Measurements from ENCODE around the gene ZFAND4. TPM values are rescaled to one million over a fixed set of nuclear protein-coding genes. Genes with fewer than 3 reads are reported as not detected.

The ZFAND4 gene
- polyA plus RNA-seq, 1 donor (not counting 4 experiments of a cell fraction or from before 2014, with no cell fraction given): 2.9 TPM

GRCh38 chr10:45660876-45661411 lies 11.6 kb downstream of the ZFAND4 start:
- no peak for FAIRE-seq
- dilution Hi-C loops (cut with MboI; ENCODE audit: extremely low pct_ligation_motif_present, low sequenced_read_pairs): no loop called here

GRCh38 chr10:45657033-45657926 lies 15.3 kb downstream of the ZFAND4 start:
- Histone ChIP-seq H3K27me3 (ENCODE audit: control insufficient read depth, extremely low read depth, insufficient read depth, low read length) (no peaks in the 10 kb centered on the region), H3K4me1 (ENCODE audit: control insufficient read depth, extremely low read depth, insufficient read depth, low read length) (no peaks in the 10 kb centered on the region), H3K79me2 (ENCODE audit: control insufficient read depth, insufficient read depth, low read length) (no peaks in the 10 kb centered on the region), H3K36me3 (ENCODE audit: control insufficient read depth in 2 of 2, extremely low read depth in 1 of 2, insufficient read depth in 2 of 2, low read length in 2 of 2) (no peaks in the 10 kb centered on the region), H3K9me1 (ENCODE audit: control insufficient read depth, extremely low read depth, insufficient read depth, low read length) (no peaks in the 10 kb centered on the region), H4K20me1 (ENCODE audit: control insufficient read depth, extremely low read depth, insufficient read depth, low read length) (no peaks in the 10 kb centered on the region), H3K27ac (ENCODE audit: control insufficient read depth, insufficient read depth, low read length) (no peak overlapping the region), H3K9me3 (ENCODE audit: control insufficient read depth, low read depth, low read length) (no peaks in the 10 kb centered on the region), H3K4me3 (ENCODE audit: control insufficient read depth in 2 of 3, extremely low read depth in 1 of 3, insufficient read depth in 2 of 3, low read depth in 1 of 3, low read length in 3 of 3) (no peak overlapping the region), H3K4me2 (ENCODE audit: control insufficient read depth, extremely low read depth, insufficient read depth, low read depth, low read length) (no peak overlapping the region), H3K9ac (ENCODE audit: control insufficient read depth, extremely low read depth, insufficient read depth, low read length) (no peak overlapping the region), H2AFZ (ENCODE audit: control insufficient read depth, low read length) (no peak overlapping the region)
- DNase-seq (ENCODE audit: low read depth, low spot score): no peak
- no peak for FAIRE-seq
- dilution Hi-C loops (cut with MboI; ENCODE audit: extremely low pct_ligation_motif_present, low sequenced_read_pairs): no loop called here
- no peak for TF ChIP-seq EZH2 (IDR thresholded peaks at IDR 0.05; ENCODE audit: low read length)
- TF ChIP-seq CTCF (optimal IDR thresholded peaks at IDR 0.05 in 1 of 3, IDR thresholded peaks at IDR 0.05 in 1 of 3, conservative IDR thresholded peaks at IDR 0.05 in 1 of 3; ENCODE audit: extremely low read depth in 1 of 3, insufficient read depth in 2 of 3, low read length in 3 of 3): no peak

More at GRCh38 chr10:45660876-45661411, 11.6 kb downstream of the ZFAND4 start:
- Histone ChIP-seq H3K9me3 (ENCODE audit: control insufficient read depth, low read depth, low read length) (no peaks in the 10 kb centered on the region), H3K4me2 (ENCODE audit: control insufficient read depth, extremely low read depth, insufficient read depth, low read depth, low read length) (no peak overlapping the region), H3K4me3 (ENCODE audit: control insufficient read depth in 2 of 3, extremely low read depth in 1 of 3, insufficient read depth in 2 of 3, low read depth in 1 of 3, low read length in 3 of 3) (no peak overlapping the region), H2AFZ (ENCODE audit: control insufficient read depth, low read length) (no peak overlapping the region), H3K9ac (ENCODE audit: control insufficient read depth, extremely low read depth, insufficient read depth, low read length) (no peak overlapping the region), H3K4me1 (ENCODE audit: control insufficient read depth, extremely low read depth, insufficient read depth, low read length) (no peaks in the 10 kb centered on the region), H3K27ac (ENCODE audit: control insufficient read depth, insufficient read depth, low read length) (no peak overlapping the region), H3K36me3 (ENCODE audit: control insufficient read depth in 2 of 2, extremely low read depth in 1 of 2, insufficient read depth in 2 of 2, low read length in 2 of 2) (no peaks in the 10 kb centered on the region), H3K9me1 (ENCODE audit: control insufficient read depth, extremely low read depth, insufficient read depth, low read length) (no peaks in the 10 kb centered on the region), H3K79me2 (ENCODE audit: control insufficient read depth, insufficient read depth, low read length) (no peaks in the 10 kb centered on the region), H3K27me3 (ENCODE audit: control insufficient read depth, extremely low read depth, insufficient read depth, low read length) (no peaks in the 10 kb centered on the region), H4K20me1 (ENCODE audit: control insufficient read depth, extremely low read depth, insufficient read depth, low read length) (no peaks in the 10 kb centered on the region)
- TF ChIP-seq CTCF (optimal IDR thresholded peaks at IDR 0.05 in 1 of 3, IDR thresholded peaks at IDR 0.05 in 1 of 3, conservative IDR thresholded peaks at IDR 0.05 in 1 of 3; ENCODE audit: extremely low read depth in 1 of 3, insufficient read depth in 2 of 3, low read length in 3 of 3) (no peak), EZH2 (IDR thresholded peaks at IDR 0.05; ENCODE audit: low read length) (no peak)
- no peak for DNase-seq (ENCODE audit: low read depth, low spot score)
